Calu3 (cell line): ENCODE measurements around the gene SLC1A7. TPM values are rescaled to one million over a fixed set of nuclear protein-coding genes. Genes with fewer than 3 reads are reported as not detected.

ENCODE experiments used
- BruUV-seq: library from RNA; stranded (reverse); fragments of 400-500 nt; replicated peaks from 2 replicates; lab custom pipeline; 2021; lab: Mats Ljungman, UMichigan
- CTCF ChIA-PET: fragments of 300-600 bp; sonication (Branson Sonifier 250); formaldehyde crosslinking; loops from one replicate; lab custom pipeline; 2022; ENCODE audit warnings: antibody characterized with exemption; lab: Charles Lee
- DNase-seq: peaks from one replicate; pipeline ENCODE4 v3.0.0; 2022
- H3K27ac Mint-ChIP-seq: one replicate; pipeline ENCODE4 v1.8.0; 2022; ENCODE audit warnings: mixed read lengths; ENCODE audit not compliant: unreplicated experiment
- H3K27me3 Mint-ChIP-seq: one replicate; pipeline ENCODE4 v1.8.0; 2022; ENCODE audit warnings: mixed read lengths; ENCODE audit not compliant: unreplicated experiment
- H3K36me3 Mint-ChIP-seq: one replicate; pipeline ENCODE4 v1.8.0; 2022; ENCODE audit warnings: mild to moderate bottlenecking, moderate library complexity, mixed read lengths; ENCODE audit not compliant: insufficient read depth, unreplicated experiment
- H3K4me1 Mint-ChIP-seq: one replicate; pipeline ENCODE4 v1.8.0; 2022; ENCODE audit warnings: mild to moderate bottlenecking, low read depth, mixed read lengths; ENCODE audit not compliant: unreplicated experiment
- H3K4me3 Mint-ChIP-seq: one replicate; pipeline ENCODE4 v1.8.0; 2022; ENCODE audit warnings: mild to moderate bottlenecking, low read depth, moderate library complexity, mixed read lengths; ENCODE audit not compliant: unreplicated experiment
- H3K9me3 Mint-ChIP-seq: one replicate; pipeline ENCODE4 v1.8.0; 2022; ENCODE audit warnings: low read depth, mixed read lengths; ENCODE audit not compliant: unreplicated experiment
- CTCF ChIP-seq: fragments of 200-600 bp; IDR thresholded peaks from one replicate; pipeline ENCODE4 v1.8.0; 2022; ENCODE audit warnings: antibody characterized with exemption; ENCODE audit not compliant: unreplicated experiment
- intact Hi-C: fragments of 100-400 bp; cut with micrococcal nuclease; formaldehyde crosslinking; loops from one replicate; pipeline ENCODE4 v1.10.0; 2022; ENCODE audit not compliant: unreplicated experiment
- total RNA-seq: library from RNA; stranded (reverse); gene quantifications from 2 replicates; pipeline ENCODE4 v1.2.3, GENCODE V29; 2022

SLC1A7 gene
- total RNA-seq, 1 experiment from 2014 or later, result not detected

GRCh38 chr1:53112861-53113260, 29.6 kb downstream of the SLC1A7 start:
- no peaks in the 10 kb centered on the region for H3K9me3 Mint-ChIP-seq
- no peaks in the 10 kb centered on the region for H3K36me3 Mint-ChIP-seq
- no peak for DNase-seq
- peaks cover 20% of the 10 kb centered on the region for H3K4me1 Mint-ChIP-seq
- CTCF ChIA-PET, result interaction anchor here (1.0 kb wide), 1 partner anchor 77 kb away, joined by 3 read pairs; no protein-coding TSS in a partner anchor
- BruUV-seq, result no TSS peak
- no peak for TF ChIP-seq CTCF
- H3K4me3 Mint-ChIP-seq, result no peak overlapping the region
- peaks cover 9% of the 10 kb centered on the region for H3K27me3 Mint-ChIP-seq
- intact Hi-C loops, result no loop called here
- no peak overlapping the region for H3K27ac Mint-ChIP-seq

GRCh38 chr1:53112271-53112774, 30.1 kb downstream of the SLC1A7 start:
- Mint-ChIP-seq H3K27me3 (peaks cover 14% of the 10 kb centered on the region), H3K4me1 (peaks cover 26% of the 10 kb centered on the region), H3K9me3 (no peaks in the 10 kb centered on the region), H3K4me3 (no peak overlapping the region), H3K27ac (no peak overlapping the region), H3K36me3 (no peaks in the 10 kb centered on the region)
- no peak for DNase-seq
- no TSS peak for BruUV-seq
- intact Hi-C loops, result no loop called here
- CTCF ChIA-PET, result interaction anchor here (1.0 kb wide), 1 partner anchor 78 kb away, joined by 3 read pairs; no protein-coding TSS in a partner anchor
- no peak for TF ChIP-seq CTCF

- no peak overlapping the region for H3K27ac Mint-ChIP-seq
- H3K36me3 Mint-ChIP-seq, result no peaks in the 10 kb centered on the region
- peaks cover 14% of the 10 kb centered on the region for H3K27me3 Mint-ChIP-seq
- H3K9me3 Mint-ChIP-seq, result no peaks in the 10 kb centered on the region
- CTCF ChIA-PET, result interaction anchor here (0.5 to 1.0 kb wide), 3 partner anchors 78 to 1874 kb away, joined by 3 to 4 read pairs (median 3); partner anchors contain the start of gene ECHDC2
- DNase-seq, result no peak
- H3K4me1 Mint-ChIP-seq, result peaks cover 27% of the 10 kb centered on the region
- no TSS peak for BruUV-seq
- intact Hi-C loops, result no loop called here
- TF ChIP-seq CTCF, result no peak
- H3K4me3 Mint-ChIP-seq, result no peak overlapping the region
Observed at GRCh38 chr1:53111693-53112092, 30.7 kb downstream of the SLC1A7 start.

GRCh38 chr1:53111073-53111556, 31.3 kb downstream of the SLC1A7 start:
- Mint-ChIP-seq H3K4me1 (peaks cover 27% of the 10 kb centered on the region), H3K27me3 (peaks cover 14% of the 10 kb centered on the region), H3K27ac (no peak overlapping the region), H3K4me3 (no peak overlapping the region), H3K36me3 (no peaks in the 10 kb centered on the region), H3K9me3 (no peaks in the 10 kb centered on the region)
- intact Hi-C loops, result no loop called here
- CTCF ChIA-PET, result interaction anchor here (0.5 to 0.7 kb wide), 2 partner anchors 189 to 1874 kb away, joined by 3 to 4 read pairs; partner anchors contain the start of gene ECHDC2
- no peak for DNase-seq
- no peak for TF ChIP-seq CTCF
- BruUV-seq, result no TSS peak
